Psoas muscle (tissue), 8 donors: ENCODE data around the gene CD3E. TPM values are rescaled to one million over a fixed set of nuclear protein-coding genes. Genes with fewer than 3 reads are reported as not detected.

Experiments
- ATAC-seq, 4 donors: fragments of 200-7000 bp; cut with Tn5 transposase; one replicate each; pipeline ENCODE4 v1.9.1; 2020; ENCODE audit warnings: moderate library complexity in 3 of 4, mild to moderate bottlenecking in 2 of 4
- DNase-seq, 2 donors: peaks; one replicate each; pipeline ENCODE4 v3.0.0-alpha.2; 2020
- H3K27ac ChIP-seq: fragments of 200-600 bp; one replicate; pipeline ENCODE4 v1.8.0; 2022
- H3K27me3 ChIP-seq, 3 donors: fragments of 200-600 bp in 1 of 3; one replicate each; pipeline versions ENCODE4 v1.6.1 to v1.8.0; 2013 to 2022; ENCODE audit warnings: low read length in 2 of 3, mild to moderate bottlenecking in 2 of 3, moderate library complexity in 1 of 3; ENCODE audit not compliant: insufficient read depth in 3 of 3
- H3K36me3 ChIP-seq, 2 donors: fragments of 200-600 bp in 1 of 2; one replicate each; pipeline versions ENCODE4 v1.6.1 to v1.8.0; 2013 to 2022; ENCODE audit warnings: low read depth in 1 of 2, mild to moderate bottlenecking in 1 of 2, moderate library complexity in 1 of 2; ENCODE audit not compliant: insufficient read depth in 1 of 2
- H3K4me1 ChIP-seq: fragments of 200-600 bp; one replicate; pipeline ENCODE4 v1.8.0; 2022
- H3K4me3 ChIP-seq: fragments of 200-600 bp; one replicate; pipeline ENCODE4 v1.8.0; 2022; ENCODE audit warnings: mild to moderate bottlenecking
- H3K9me3 ChIP-seq: fragments of 200-600 bp; one replicate; pipeline ENCODE4 v1.8.0; 2022
- WGBS, 3 donors: extraction: QIAGEN DNeasy Blood & Tissue Kit; methylation state at CpG; one replicate each; pipeline versions ENCODE4 v1.1.6 to v1.1.7; 2013; 5-methylcytosine and 5-hydroxymethylcytosine counted together
- intact Hi-C, 2 donors: fragments of 100-400 bp; cut with DNase I; formaldehyde crosslinking; loops; one replicate each; pipeline versions ENCODE4 v1.11.0 to v1.14.2; 2022
- long read RNA-seq, 2 donors: library from polyadenylated mRNA; unstranded; transcript quantifications; one replicate each; pipeline ENCODE4 v2.0.0, GENCODE V29; 2021
- polyA plus RNA-seq, 3 donors: library from polyadenylated mRNA; stranded (reverse); fragments of 200-250 nt; gene quantifications; one replicate each; pipeline ENCODE4 v1.2.3, GENCODE V29; 2013
- total RNA-seq, 4 donors: library from RNA; stranded (reverse); fragmentation: NEBNext Ultra II Directional in 2 of 4; extraction: Animal tissue kit (Norgen Biotek cat#: 25700) in 2 of 4; gene quantifications; one replicate each; pipeline versions ENCODE4 v1.2.1 to v1.2.4, GENCODE V29; 2021 to 2023
- TF ChIP-seq, protein P1 (sequence below): fragments of 200-600 bp; IDR thresholded peaks from one replicate; pipeline ENCODE4 v1.8.0; 2022; ENCODE audit warnings: antibody characterized with exemption
- donor health status: healthy with polysubstance abuse.
- donor health status: DM: no; HTN: no; CAD: no; lungs with moderate emphysema.
- donor health status: Bipolar disorder and iron deficiency.
- donor health status: healthy.
- donor health status: DM: yes; HTN: yes; CAD: no.
- donor health status: DM: no; HTN: no; CAD: no.
- donor health status: DM: no; HTN: no; CAD: no.
- donor health status: DM: yes; HTN: yes; CAD: no.

CD3E gene
- total RNA-seq (1 to 10 TPM in 1 of 4 donors, under 1 TPM in 3; 0.24 to 1.2 (median 0.67) TPM), polyA plus RNA-seq (under 1 TPM; 0.15 to 0.27 (median 0.22) TPM)
- long read RNA-seq, donor 1, result 0 reads
- long read RNA-seq, donor 2, result 0 reads

DNA sequence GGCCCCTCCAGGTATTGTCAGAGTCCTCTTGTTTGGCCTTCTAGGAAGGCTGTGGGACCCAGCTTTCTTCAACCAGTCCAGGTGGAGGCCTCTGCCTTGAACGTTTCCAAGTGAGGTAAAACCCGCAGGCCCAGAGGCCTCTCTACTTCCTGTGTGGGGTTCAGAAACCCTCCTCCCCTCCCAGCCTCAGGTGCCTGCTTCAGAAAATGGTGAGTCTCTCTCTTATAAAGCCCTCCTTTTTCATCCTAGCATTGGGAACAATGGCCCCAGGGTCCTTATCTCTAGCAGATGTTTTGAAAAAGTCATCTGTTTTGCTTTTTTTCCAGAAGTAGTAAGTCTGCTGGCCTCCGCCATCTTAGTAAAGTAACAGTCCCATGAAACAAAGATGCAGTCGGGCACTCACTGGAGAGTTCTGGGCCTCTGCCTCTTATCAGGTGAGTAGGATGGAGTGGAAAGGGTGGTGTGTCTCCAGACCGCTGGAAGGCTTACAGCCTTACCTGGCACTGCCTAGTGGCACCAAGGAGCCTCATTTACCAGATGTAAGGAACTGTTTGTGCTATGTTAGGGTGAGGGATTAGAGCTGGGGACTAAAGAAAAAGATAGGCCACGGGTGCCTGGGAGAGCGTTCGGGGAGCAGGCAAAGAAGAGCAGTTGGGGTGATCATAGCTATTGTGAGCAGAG, at the start of gene CD3E:
CD3E (plus strand) TSS at position 163 of the 681 bp plus-strand sequence; CDS start at position 386, 223 bp downstream.
- H3K27ac ChIP-seq, result no peak within 1 kb of the TSS
- peaks cover 0 to 5% (median 0%) of the 10 kb centered on the region in 3 donors for H3K27me3 ChIP-seq
- TF ChIP-seq, protein P1, sequence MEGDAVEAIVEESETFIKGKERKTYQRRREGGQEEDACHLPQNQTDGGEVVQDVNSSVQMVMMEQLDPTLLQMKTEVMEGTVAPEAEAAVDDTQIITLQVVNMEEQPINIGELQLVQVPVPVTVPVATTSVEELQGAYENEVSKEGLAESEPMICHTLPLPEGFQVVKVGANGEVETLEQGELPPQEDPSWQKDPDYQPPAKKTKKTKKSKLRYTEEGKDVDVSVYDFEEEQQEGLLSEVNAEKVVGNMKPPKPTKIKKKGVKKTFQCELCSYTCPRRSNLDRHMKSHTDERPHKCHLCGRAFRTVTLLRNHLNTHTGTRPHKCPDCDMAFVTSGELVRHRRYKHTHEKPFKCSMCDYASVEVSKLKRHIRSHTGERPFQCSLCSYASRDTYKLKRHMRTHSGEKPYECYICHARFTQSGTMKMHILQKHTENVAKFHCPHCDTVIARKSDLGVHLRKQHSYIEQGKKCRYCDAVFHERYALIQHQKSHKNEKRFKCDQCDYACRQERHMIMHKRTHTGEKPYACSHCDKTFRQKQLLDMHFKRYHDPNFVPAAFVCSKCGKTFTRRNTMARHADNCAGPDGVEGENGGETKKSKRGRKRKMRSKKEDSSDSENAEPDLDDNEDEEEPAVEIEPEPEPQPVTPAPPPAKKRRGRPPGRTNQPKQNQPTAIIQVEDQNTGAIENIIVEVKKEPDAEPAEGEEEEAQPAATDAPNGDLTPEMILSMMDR, result no peak
- intact Hi-C loops, result no loop called here
- H3K9me3 ChIP-seq, result no peaks in the 10 kb centered on the region
- H3K4me1 ChIP-seq, result no peaks in the 10 kb centered on the region
- WGBS, 3 donors, result 81% methylated on average over 8 of the region's 8 CpGs
- DNase-seq (no peak), ATAC-seq (no peak)
- no peak within 1 kb of the TSS for H3K4me3 ChIP-seq
- H3K36me3 ChIP-seq, result no peaks in the 10 kb centered on the region

DNA sequence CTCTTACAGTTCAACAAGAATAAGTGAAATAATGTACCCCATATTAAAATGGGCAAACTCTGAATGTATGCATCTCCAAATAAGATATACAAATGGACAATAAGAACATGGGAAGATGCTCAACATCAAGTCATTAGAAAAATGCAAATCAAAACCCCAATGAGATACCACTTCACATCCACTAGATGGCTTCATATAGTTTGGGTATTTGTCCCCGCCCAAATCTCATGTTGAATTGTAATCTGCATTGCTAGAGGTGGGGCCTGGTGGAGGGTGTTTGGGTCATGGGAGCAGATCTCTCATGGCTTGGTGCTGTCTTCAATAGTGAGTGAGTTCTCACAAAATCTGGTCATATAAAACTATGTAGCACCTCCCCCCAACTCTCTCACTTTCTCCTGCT, 46.1 kb upstream of the CD3E start:
- ATAC-seq (no peak), DNase-seq (no peak)
- no peaks in the 10 kb centered on the region for H3K9me3 ChIP-seq
- TF ChIP-seq, protein P1, result no peak
- no peak overlapping the region for H3K4me3 ChIP-seq
- no peak overlapping the region for H3K27ac ChIP-seq
- H3K36me3 ChIP-seq, result no peaks in the 10 kb centered on the region
- intact Hi-C loops, result no loop called here
- 0 to 72% (median 58%) methylated on average over 1 of the region's 1 CpG for WGBS, 3 donors
- peaks cover 4 to 32% (median 6%) of the 10 kb centered on the region in 3 donors for H3K27me3 ChIP-seq
- no peaks in the 10 kb centered on the region for H3K4me1 ChIP-seq

DNA sequence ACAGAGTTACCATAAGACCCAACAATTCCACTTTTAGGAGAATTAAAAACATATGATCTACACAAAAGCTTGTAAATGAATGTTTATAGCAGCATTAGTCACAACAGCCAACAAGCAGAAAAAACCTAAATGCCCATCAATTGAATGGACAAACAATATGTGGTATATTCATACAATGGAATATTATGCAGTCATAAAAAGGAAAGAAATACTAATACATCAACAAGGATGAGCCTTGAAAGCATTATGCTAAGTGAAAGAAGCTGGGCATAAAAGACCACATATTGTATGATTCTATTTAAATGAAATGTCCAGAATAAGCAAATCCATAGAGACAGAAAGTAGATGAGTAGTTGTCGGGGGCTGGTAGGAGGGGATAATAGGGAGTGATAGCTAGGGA, 45.4 kb upstream of the CD3E start:
- Histone ChIP-seq H3K9me3 (no peaks in the 10 kb centered on the region), H3K4me1 (no peaks in the 10 kb centered on the region), H3K27ac (no peak overlapping the region), H3K4me3 (no peak overlapping the region), H3K36me3 (no peaks in the 10 kb centered on the region), H3K27me3 (peaks cover 4 to 40% (median 6%) of the 10 kb centered on the region in 3 donors)
- TF ChIP-seq, protein P1, result no peak
- intact Hi-C loops, result no loop called here
- no peak for DNase-seq
- 98 to 100% (median 100%) methylated on average over 1 of the region's 1 CpG for WGBS, 3 donors
- ATAC-seq, result no peak

- TF ChIP-seq, protein P1, result no peak
- ATAC-seq, result no peak
Observed at GRCh38 chr11:118260353-118260752, 44.2 kb upstream of the CD3E start.

More at GRCh38 chr11:118260353-118260752, 44.2 kb upstream of the CD3E start:
- Histone ChIP-seq H3K4me1 (no peaks in the 10 kb centered on the region), H3K4me3 (no peak overlapping the region), H3K27ac (no peak overlapping the region), H3K36me3 (no peaks in the 10 kb centered on the region), H3K9me3 (no peaks in the 10 kb centered on the region), H3K27me3 (peaks cover 4 to 52% (median 6%) of the 10 kb centered on the region in 3 donors)
- DNase-seq, result no peak
- intact Hi-C loops, result loop anchor here in 1 of 2 donors (5.0 kb wide), 1 partner anchor 48 kb away; no protein-coding TSS in a partner anchor
- 85 to 88% (median 88%) methylated on average over 3 of the region's 3 CpGs for WGBS, 3 donors
